Endothelial cell of hepatic sinusoid (primary cell): ENCODE results near the gene ZAP70.
"Not testable (repeated sequence)": the region's sequence is repeated elsewhere in the genome, so short reads cannot be mapped to it uniquely, and the experiment has no call there.

Source experiments
- in situ Hi-C: cut with HindIII; loops from 2 replicates; pipeline ENCODE4 v1.10.0; 2017; ENCODE audit warnings: low sequenced_read_pairs

The ZAP70 gene

DNA sequence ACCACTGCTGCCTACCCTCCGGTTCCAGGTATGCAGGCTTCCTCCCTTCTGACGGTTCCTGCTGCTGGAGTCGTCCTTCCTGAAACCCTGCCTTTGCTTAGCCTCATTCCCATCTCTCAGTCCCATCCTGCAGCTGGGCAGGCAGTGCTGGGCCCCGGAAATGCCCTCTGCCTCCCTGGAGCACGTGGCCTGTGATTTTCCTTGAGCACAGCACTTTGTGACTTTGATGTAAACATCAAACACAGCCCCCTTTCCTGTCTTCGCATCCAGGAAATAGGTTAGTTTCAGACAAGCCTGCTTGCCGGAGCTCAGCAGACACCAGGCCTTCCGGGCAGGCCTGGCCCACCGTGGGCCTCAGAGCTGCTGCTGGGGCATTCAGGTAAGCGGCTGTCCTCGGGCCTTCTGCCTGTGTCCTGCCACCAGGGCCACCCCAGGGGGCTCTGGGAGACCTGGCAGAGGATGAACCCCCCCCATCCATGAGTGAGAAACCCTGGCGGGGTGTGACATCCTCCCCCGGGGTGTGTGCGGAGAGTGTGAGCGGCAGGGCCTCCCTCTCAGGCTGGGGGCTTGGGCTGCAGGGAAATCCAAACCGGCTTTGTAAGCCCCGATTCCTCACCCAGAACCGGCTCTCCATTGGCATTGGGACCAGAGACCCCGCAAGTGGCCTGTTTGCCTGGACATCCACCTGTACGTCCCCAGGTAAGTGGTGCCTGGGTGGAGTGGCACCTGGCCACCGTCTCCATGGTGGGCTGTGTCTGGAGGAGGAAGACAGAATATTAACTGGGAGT is at the start of gene ZAP70:
Gene ZAP70, plus strand, starts transcription at position 281 of the 788 bp plus-strand sequence. CDS start 10,461 bp downstream, outside the sequence.
- in situ Hi-C loops: no loop called here

- in situ Hi-C loops: no loop called here
Observed at GRCh38 chr2:97663626-97663961, 49.8 kb upstream of the ZAP70 start.

GRCh38 chr2:97663962-97664635 is 49.3 kb upstream of the ZAP70 start, which contains the start of gene ACTR1B:
TSS of gene ACTR1B (minus strand) at chr2:97664044. CDS start at chr2:97663890, 154 bp downstream.
- in situ Hi-C loops: no loop called here

GRCh38 chr2:97664636-97664970 is 48.8 kb upstream of the ZAP70 start:
- in situ Hi-C loops: no loop called here

DNA sequence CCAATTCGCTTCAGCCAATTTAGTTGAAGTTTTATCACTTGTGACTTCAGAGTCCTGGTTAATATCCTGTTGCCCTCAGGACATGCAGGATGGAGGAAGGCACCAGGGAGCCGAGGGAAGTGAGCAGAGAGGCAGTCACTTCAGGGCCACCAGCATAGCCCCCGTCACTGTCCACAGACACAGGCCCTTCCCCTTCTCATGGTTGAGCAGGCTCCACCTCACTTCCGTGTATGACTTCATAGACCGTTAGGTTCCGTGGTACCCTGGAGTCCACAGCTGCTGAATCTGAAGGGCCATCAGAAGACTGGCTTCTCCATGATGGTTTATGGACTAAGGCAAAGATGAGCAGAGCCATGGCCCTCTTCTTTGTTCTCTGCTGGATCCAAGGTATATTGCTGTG is 43.9 kb upstream of the ZAP70 start, which contains the start of gene C2orf92:
Gene C2orf92, plus strand, starts transcription at position 266 of the 400 bp plus-strand sequence. Its CDS starts 76 bp downstream, at position 342.
- in situ Hi-C loops: no loop called here

DNA sequence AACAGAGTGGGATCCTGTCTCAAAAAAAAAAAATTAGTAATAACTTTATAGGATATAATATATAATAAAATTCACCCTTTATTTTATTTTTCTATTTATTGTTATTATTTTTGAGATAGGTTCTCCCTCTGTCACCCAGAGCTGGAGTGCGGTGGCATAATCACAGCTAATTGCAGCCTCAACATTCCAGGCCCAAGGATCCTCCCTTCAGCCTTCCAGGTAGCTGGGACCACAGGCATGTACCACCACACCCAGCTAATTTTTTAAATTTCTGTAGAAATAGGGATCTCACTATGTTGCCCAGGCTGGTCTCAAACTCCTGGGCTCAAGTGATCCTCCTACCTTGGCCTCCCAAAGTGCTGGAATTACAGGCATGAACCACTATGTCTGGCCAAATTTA is 42.9 kb upstream of the ZAP70 start:
- in situ Hi-C loops: no loop called here

- in situ Hi-C loops: no loop called here
Observed at GRCh38 chr2:97671526-97671925, 41.9 kb upstream of the ZAP70 start.

DNA sequence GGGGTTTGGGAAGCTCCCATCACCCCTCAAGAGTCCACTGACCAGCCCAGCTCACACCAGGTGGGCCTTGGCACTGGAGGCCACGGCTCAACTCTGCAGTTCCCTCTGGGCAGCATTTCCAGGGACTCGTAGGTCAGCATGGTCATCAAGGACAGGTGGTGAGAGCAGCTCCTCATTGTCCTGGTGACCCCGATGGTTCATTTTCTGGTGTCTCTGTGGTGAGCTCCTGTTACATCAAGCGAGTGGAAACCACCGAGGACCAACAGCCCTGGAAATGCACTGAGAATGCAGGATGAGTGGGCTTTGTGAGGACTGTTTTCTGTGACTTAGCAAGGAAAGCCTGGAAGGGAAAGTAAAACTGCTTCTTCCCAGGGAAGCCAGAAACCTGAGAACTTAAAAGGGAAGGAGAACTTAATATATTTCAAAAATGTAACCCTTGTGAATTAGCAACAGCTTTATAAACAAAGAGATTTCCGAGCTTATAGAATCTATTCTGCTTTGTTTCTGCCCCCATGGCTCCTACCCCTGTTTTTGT is 40.7 kb upstream of the ZAP70 start:
- in situ Hi-C loops: not testable (repeated sequence)

DNA sequence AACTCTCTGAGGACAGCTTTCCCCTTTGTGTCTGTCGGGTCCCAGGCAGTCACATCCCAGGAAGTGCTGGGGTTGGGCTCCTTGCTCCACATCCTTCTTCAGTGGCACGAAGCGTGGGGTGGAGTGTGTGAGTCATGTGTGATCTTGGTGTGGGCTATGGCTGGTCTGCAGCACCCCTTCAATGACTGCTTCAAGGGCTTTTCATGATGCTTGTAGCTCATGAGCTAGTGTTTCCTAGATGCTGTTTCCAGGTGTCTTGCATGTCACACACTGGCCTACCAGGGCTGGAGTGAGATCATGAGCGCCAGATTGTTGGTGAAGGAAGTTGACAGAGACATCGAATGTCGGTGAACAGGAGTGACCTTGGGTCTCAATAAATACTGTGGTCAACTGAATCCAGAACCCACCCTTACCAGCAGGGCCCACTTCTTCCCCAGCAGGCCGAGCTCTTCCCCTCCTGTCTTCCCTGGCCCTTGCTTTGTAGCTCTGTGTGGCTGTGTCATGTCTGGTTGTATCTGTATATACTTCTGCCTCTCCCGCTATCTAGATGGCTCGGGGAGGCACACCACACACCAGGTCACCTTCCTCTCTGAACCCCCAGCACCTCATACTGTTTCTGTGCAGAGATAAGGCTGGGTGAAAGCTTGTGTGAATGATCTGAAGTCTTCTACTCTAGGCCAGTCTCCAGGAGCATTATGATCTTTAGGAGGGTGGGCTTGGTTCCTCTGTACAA is 40.0 kb upstream of the ZAP70 start:
- in situ Hi-C loops: no loop called here

DNA sequence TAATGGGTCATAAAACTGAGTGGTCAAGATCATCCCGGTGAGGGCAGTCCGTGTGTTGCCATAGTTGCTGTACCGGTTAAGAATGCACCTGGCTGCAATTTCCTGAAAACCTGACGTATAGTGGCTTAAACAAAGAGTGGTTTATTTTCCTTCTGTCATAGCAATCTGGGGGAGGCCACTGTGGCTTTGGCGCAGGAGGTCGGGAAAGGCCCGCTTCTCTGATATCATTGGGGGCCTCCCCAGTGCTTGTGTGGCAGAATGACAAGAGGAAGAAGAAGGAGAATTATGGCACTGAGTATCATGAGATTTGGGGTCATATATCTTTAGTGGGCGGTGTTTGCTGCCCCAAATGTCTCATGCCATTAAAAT is 39.5 kb upstream of the ZAP70 start:
- in situ Hi-C loops: no loop called here

DNA sequence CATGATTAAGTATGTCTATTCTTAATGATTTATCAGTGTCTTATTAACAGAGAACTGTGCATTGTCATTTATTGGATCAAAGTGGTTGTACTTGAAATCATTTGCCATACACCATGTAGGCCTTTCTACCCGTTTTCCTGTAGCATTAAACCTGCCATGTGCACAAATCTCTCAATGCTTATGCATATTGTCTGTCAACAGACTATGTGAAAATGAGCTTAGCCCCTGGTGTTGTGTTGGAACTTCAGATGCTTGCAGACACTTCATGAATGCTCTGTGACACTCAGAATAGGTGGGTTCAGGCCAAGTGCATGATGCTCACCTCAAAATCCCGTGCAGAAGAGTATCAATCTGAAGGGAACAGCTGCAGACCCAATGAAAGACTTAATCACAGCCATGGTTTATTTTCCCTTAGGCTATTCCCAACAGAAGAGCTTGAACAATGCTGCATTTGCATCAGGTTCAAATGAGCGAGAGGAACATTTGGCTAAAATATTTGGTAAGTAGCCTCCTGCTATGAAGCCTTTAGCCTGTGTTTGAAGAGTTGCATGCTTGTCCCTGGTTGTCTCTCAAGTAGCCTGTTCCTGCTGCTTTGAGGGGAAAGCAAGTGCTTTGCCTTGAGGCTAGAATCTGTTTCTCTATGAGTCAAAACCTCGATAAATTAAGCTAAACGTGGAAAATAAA is 37.8 kb upstream of the ZAP70 start:
- in situ Hi-C loops: no loop called here

GRCh38 chr2:97676620-97677019 is 36.8 kb upstream of the ZAP70 start:
- in situ Hi-C loops: no loop called here

DNA sequence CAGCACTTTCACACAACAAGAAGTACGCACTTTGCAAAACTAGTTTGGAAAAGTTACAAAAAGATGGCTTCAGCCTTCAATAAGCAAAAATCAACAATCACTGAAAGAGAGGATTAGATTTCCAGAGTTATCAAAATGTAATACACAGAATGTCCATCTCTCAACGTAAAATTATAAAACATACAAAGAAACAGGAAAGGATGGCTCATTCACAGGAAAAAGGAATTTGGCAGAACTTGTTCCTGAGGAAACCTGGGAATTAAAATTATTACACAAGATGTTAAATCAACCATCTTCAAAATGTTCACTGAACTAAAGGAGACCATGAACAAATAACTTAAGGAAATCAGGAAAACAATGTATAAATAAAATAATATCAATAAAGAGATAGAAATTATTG is 35.9 kb upstream of the ZAP70 start:
- in situ Hi-C loops: no loop called here

GRCh38 chr2:97678298-97678697 is 35.1 kb upstream of the ZAP70 start:
- in situ Hi-C loops: no loop called here

DNA sequence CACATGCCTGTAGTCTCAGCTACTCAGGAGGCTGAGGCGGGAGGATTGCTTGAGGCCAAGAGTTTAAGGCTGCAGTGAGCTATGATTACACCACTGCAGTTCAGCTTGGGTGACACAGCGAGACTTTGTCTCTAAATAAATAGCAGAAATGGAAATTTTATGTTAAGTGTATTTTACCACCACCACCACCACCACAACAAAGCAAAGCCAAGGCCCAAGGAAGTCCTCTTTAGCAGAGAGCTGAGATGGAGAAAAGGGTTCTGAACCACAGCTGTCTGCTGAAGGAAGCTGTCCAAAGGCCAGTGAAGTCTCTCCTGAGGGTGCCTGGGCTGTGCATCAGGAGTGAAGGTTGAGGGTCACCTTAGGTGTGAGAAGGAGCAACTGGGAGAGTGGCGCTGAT is 26.1 kb upstream of the ZAP70 start:
- in situ Hi-C loops: not testable (repeated sequence)

GRCh38 chr2:97688062-97688827 is 25.1 kb upstream of the ZAP70 start:
- in situ Hi-C loops: no loop called here

- in situ Hi-C loops: no loop called here
Observed at GRCh38 chr2:97691166-97691565, 22.2 kb upstream of the ZAP70 start.

- in situ Hi-C loops: no loop called here
Observed at GRCh38 chr2:97693476-97693875, 19.9 kb upstream of the ZAP70 start.

GRCh38 chr2:97695744-97696143 is 17.6 kb upstream of the ZAP70 start:
- in situ Hi-C loops: no loop called here
